Diencephalon (tissue), 1 donor: ENCODE results near the gene SLC6A19. TPM values are rescaled to one million over a fixed set of nuclear protein-coding genes. Genes with fewer than 3 reads are reported as not detected.

Experiments used
- total RNA-seq: library from RNA; depleted of rRNA; stranded (reverse); fragments of >200 nt; gene quantifications from one replicate; pipeline ENCODE4 v1.2.3, GENCODE V29; 2014

The SLC6A19 gene
- total RNA-seq: not detected

DNA sequence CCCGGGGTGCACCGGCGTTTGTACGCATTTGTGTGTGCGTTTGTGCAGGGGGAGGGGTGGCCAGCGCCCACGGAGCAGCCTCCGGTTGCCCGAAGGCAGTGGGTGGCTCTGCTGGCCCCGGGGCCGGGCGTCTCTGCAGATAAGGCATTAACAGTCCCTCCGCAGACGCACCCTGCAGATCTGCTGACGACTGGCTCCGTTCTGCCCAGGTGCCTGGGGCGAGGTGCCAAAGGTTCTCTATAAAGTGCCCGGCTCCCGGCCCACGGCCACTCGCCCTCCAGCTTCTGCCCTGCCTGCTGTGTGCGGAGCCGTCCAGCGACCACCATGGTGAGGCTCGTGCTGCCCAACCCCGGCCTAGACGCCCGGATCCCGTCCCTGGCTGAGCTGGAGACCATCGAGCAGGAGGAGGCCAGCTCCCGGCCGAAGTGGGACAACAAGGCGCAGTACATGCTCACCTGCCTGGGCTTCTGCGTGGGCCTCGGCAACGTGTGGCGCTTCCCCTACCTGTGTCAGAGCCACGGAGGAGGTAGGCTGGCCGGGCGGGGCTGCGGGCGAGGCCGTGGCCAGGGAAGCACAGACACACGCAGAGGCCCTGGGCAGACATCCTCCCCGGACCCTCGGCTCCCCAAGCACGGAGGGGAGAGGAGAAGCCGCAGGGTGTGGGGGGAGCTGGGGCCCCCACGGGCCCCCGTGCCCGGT is at the start of gene SLC6A19:
Gene SLC6A19, plus strand, starts transcription at position 269 of the 699 bp plus-strand sequence. Its CDS starts 56 bp downstream, at position 325.

DNA sequence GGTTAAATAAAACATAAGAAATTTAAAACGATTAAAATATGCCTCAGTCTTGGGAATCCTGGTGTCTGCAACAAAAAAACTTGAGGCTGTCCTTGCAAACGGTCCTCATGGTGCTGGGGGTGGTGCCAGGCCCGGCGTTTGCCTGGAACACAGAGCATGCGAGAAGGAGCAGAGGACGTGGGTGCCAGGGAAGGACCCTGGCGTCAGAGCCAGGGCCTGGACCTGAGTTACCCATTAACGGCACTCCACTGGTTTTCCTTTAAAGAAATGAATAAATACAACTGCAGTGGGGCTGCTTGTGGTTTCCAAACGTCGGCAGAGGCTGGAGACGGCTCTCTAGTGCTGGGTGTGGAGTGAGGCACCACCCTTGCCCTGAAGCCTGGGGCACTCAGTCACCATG is 23.7 kb downstream of the SLC6A19 start, which contains the start of gene SLC6A18:
Gene SLC6A18, plus strand, starts transcription at position 301 of the 400 bp plus-strand sequence. Its CDS starts 97 bp downstream, at position 398.

Other genes with a start within 250 kb of the SLC6A19 start
- 5.3 TPM for gene NKD2, start 192.8 kb upstream of the SLC6A19 start, total RNA-seq
- gene SLC12A7, start 89.5 kb upstream of the SLC6A19 start, total RNA-seq: 10.6 TPM
- gene SLC6A18, start 23.8 kb downstream of the SLC6A19 start, total RNA-seq: not detected
- gene TERT, start 93.5 kb downstream of the SLC6A19 start, total RNA-seq: under 0.01 TPM
- gene CLPTM1L, start 143.5 kb downstream of the SLC6A19 start, total RNA-seq: 124 TPM
- 12.5 TPM for gene SLC6A3, start 243.8 kb downstream of the SLC6A19 start, total RNA-seq